Brain pericyte (primary cell): ENCODE data around the gene OSM.
"Not testable (repeated sequence)": the region's sequence is repeated elsewhere in the genome, so short reads cannot be mapped to it uniquely, and the experiment has no call there.

Experiments used
- DNase-seq: peaks from one replicate; pipeline ENCODE4 v3.0.0-alpha.2; 2012; ENCODE audit warnings: low read depth, low spot score

The OSM gene

DNA sequence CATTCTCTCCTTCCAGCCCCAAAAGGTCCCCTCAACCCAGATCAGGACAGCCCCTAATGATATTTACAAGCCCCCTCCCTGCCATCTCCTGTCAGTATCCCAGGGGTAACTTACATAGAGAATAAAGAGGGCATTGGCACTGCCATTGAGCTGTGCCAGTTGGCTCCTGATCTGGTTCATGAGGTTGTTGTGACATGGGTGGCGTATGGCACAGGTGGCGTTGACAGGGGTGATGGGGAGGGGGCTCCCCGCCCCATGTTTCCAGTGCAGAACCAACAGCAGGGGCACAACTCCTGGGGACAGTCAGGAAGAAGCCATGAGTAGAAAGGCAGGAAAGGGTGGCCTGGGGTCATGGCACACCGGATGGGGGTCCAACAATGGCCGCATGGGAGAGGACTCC is 22.0 kb downstream of the OSM start:
- no peak for DNase-seq

DNA sequence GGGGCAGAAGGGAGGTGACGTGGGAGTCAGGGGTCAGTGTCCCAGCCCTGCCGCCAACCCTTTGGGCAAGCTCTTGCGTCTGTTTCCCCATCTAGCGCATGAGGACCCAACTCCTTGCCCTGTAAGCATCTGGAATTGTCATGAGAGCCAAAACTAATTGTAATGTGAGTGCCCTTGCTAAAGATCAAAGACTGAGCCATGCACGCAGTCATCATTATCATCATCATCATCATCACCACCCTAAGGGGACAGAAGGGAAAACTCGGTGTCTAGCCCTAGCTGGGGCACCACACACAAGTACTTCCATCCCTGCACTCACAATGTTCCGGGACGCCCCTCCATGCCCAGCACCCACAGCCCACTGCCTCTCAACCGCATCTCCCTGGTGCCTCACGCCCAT is 22.6 kb downstream of the OSM start:
- DNase-seq, result no peak

DNA sequence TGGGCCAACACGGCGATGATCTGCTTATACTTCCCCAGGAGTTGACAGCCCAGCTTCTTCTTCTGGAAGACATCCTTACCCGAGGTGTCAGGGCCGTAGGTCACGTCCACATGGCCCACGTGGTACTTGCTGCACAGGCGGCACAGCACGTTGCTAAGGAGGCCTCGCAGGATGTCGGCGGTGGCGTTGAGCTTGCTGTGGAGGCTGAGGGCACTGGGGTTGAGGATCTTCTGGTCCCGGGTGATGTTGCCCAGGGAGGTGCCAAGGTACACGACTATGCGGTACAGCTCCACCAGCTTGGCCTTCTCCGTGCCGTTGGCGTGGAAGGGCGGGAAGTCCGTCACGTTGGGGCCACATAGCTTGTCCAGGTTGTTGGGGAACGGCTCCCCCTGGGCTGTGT is 23.0 kb downstream of the OSM start:
- DNase-seq, result no peak

DNA sequence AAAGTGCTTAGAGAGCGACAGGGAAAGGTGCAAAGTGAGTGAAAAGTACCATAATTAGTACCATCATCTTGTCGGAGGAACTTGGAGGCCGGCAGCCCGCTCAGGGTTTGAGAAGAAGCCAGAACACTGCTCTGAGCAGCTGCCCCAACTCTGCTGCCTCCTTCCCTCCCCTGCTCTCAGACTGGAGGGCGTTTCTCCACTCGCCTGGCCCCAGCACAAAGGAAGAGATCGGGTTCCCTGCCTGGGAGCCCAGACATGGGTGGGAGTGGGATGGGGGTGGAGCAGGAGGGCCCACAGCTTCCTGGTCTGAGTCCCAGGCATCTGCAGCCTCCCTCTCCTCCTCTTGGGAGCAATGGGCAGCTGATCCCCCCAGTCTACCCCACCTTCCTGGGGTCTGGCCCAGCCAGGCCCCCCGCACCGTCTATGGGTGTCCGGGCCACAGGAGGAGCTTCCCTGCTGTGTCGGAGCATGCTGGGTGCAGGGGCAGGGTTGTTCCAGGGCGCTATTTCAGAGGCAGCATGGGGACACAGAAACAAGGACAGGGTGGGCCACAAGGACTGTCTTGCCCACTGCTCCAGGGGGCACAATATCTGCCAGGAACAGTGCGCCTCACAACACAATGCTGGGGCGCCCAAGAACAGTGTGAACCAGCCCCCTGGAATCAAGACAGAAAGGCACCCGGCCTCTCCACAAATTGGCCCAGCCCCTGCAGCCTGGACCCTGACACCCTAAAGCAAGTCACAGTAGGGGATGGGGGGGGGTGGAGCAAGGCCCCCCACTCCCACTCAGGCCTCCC is 24.9 kb downstream of the OSM start:
- DNase-seq, result no peak

DNA sequence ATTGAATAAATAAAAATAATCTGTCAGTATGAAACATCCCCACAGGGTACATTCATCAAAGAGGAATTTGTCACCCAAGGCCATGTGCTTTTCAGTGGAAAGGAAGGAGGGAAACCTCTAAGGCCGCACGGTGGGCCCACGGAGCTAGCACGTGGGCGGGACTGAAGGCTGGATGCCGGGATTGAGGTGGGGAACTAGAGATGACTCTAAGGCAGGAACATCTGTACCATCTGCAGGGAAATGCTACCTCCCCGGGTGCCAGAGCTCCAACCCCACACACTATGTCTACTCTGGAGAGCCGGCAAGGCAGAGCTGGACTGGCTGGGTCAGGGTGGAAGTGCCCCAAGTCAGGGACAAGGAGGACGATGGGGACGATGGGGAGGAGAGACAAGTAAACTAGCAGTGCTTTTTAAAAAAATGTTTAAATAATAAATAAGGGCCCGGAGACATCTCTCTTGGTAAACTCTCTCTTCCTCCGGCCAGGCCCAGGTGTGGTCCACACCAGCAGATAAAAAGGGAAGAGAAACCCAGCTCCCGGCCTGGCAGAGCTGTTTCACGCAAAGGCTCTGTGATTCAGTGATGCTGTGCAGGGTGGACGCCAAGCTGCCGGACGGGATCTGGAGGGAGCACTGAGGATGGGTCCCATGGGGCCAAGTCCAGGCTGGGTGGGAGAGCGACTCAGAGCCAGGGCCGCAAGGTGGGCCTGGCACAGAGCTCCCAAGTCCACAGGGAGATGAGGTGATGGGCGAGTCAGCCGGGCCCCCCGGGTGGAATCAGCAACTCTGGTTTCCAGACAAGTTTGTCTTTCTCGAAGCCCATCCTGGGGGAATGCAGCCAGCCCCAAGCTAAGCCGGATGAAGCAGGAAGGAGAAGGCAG is 25.9 kb downstream of the OSM start:
- DNase-seq, result no peak

DNA sequence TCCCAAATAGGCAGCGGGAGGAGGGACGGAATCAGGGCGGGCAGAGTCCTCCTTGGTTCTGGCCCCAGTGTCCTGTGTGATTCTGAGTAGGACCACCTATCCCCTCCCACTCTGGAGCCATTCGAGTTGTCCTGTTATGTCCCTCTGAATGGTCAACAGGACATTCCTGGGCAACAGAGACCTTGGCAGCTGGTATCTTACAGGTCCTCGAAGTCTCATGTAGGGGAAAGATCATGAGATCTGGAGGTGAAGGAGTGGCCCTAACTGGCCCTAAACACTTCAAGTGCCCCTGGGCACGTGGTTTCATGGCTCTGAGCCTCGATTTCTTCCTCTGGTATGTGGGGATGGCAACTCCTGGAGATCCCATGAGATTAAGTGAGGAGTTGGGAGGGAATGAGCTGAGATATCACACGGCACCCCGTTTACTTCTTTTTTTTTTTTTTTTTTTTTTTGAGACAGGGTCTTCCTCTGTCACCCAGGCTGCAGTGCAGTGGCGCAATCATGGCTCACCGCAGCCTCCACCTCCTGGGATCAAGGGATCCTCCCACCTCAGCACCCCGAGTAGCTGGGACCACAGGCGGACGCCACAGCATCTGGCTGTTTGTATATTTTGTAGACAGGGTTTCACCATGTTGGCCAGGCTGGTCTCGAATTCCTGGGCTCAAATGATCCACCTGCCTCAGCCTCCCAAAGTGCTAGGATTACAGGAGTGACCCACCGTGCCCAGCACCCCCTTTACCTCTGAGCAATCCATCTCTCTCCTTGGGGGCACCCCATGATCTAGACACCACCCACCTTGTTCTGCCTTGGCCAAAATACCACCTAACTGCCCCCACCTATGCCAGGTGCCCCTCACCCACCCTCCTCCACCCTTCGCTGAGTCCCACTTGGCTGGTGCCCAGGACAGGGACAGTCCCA is 26.9 kb downstream of the OSM start:
- no peak for DNase-seq

DNA sequence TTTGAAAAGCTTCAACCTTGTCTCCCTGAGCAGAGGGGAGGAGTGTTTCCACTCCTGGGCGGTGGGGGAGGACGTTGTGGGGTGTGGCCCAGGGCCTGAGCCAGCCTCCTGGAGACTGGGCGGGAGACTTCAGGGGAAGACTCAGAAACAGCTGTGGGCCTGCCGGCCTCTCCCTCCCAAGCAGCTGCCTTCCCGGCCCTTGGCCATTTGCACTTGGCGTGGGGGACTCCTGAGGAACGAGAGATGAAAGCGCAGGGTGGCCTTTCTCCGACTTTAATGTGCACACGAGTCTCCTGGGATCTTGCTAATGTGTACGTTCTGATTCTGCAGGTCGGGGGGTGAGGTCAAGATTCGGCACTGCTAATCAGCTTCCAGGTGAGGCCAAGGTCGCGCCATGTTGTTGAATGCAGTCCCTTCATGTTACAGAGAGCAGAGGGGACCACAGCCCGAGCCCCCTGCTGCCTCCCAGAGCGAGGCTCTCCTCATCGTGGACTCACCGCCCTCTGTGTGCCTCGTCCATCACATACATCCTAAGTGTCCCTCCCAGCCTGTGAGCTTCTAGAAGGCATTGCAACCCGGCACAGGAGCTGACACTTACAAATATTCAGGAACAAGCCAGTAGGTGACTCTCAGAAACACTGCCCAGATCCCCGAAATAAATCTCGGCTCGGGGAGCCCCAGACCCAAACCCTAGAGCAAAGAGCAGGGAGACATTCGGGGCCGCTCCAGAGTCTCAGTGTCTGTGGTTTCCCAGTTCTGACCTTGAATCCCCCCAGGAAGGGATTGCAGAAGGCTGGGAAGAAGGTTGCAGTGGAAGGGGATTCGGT is 27.8 kb downstream of the OSM start:
- no peak for DNase-seq

DNA sequence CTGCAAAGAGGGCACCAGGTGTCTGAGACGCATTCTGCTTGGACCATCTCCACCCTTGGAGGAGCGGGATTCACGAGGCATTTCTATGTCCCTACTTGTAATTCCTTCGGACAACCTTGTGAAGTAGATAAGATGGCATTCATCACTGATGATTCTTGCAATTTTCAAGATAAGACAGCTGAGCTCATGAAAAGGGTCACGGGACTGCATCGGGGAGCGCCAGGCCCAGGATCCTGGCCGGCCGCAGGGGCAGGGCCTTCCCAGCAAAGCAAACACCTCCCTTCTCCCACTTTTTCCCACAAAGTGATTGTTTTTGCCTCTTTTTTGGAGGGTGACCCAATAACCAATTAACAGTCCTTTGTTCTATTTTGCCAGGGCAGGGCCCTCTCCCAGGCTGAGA is 28.5 kb downstream of the OSM start:
- DNase-seq, result no peak

DNA sequence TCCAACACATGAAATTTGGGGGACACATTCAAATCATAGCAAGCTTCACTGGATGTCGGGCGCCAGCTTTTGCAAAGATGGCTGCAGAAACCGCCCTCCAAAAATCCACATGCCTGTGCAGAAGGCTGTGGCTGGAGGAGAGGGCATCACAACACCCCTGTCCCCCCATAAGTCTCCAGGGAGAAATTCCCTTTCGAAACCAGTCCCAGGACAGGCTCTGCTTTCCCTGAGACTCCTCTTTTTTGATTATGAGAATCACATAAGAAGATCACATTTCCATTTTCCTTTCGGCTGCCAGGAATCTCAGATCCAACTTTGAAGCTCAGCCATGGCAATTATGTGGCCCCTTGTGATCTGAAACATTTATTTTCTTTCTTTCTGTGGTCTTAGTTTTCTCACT is 29.8 kb downstream of the OSM start:
- DNase-seq, result no peak

DNA sequence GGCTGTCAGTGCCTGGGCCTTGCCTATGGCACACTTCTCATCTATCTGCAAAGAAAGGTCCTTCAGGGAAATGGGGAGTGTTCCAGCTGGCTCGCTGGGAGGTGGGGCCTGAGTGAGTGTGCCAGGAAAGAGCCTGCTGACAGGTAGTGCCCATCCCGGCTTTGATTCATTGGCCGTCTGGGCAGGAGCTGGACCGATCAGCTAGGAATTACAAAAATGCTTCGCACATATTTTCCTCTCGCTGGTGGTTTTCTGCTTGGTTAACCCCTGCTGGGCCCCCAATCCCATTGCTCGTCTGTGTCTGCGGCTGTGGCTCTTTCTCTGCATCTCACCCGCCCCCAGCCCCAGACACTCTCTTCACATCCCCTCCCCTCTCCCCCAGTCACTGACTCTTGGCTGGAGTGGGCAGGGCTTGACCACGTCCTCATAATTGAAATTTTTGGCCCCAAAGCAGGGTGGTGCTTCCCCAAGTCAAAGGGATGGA is 30.9 kb downstream of the OSM start:
- DNase-seq, result no peak

DNA sequence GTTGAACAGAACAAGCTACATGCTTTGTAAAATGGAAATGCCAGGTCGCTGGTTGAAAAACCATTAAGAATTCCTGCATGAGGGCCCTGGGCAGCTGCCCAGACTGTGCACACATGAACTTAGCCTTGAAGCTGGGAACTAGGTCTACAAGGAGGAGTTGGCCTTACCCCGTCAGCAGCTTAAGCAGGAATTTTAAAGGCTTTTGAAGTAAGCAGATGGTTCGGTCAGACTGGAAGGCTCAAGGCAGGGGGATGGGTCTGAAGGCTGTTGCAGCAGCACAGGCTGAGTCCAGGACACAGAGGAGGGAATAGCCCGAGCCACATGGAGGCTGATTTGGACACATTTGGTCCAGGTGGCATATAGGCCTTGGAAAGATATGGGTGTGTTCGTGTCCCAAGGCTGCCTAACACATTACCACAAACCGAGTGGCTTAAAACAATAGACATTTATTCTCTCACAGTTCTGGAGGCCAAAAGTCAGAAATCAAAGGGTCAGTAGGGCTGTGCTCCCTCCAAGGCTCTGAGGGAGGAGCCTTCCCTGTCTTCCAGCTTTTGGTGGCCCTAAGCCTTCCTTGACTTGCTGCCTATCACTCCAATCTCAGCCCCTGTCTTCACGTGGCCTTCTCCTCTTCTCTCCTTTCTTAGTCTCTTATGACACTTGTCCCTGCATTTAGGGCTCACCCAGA is 31.7 kb downstream of the OSM start:
- no peak for DNase-seq

DNA sequence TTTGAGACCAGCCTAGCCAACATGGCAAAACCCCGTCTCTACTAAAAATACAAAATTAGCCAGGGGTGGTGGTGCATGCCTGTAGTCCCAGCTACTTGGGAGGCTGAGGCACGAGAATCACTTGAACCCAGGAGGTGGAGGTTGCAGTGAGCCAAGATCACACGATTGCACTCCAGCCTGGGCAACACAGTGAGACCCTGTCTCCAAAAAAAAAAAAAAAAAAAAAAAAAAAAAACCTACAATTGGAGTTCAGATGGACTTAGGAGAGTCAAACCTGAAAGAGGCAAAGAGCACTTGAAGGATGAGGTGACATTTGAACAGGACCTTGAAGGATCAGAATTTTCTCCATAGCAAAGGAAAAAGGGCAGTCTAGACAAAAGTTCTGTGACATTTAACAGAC is 32.3 kb downstream of the OSM start:
- not testable (repeated sequence) for DNase-seq

DNA sequence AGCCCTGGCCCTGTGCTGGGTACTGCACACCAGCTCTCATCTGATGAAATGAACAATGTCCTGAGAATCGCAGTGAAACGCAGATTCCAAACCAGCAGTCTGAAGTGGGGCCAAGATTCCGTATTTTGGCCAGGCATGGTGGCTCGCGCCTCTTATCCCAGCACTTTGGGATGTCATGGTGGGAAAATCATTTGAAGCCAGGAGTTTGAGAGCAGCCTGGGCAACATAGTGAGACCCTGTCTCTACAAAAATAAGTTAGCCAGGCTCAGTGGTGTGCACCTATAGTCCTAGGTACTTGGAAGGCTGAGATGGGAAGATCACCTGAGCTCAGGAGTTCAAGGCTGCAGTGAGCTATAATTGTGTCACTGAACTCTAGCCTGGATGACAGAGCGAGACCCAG is 33.1 kb downstream of the OSM start:
- no peak for DNase-seq

DNA sequence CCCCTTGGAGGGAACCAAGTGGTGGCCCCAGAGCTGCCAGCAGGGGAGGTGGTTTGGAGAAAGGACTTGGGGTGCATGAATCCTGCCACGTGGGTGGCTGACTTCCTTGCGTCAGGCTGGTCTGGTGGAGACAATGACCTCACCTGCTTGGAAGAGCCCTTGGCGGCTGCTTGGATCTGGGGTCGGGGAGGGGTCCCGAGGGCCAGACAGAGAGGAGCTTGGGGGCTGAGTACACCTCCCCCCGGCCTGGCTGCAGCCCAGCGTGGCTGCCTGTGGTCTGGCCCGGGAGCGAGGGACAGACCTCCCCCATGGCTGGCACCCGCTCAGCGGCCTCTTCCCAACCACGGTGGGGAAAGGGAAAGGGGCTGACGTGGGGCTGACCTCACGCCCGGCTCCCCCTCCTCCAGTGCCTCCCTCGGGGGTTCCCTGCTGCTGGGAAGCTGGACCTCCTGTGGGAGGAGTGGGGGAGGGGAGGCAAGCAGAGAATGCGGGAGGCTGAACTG is 33.9 kb downstream of the OSM start:
- no peak for DNase-seq

DNA sequence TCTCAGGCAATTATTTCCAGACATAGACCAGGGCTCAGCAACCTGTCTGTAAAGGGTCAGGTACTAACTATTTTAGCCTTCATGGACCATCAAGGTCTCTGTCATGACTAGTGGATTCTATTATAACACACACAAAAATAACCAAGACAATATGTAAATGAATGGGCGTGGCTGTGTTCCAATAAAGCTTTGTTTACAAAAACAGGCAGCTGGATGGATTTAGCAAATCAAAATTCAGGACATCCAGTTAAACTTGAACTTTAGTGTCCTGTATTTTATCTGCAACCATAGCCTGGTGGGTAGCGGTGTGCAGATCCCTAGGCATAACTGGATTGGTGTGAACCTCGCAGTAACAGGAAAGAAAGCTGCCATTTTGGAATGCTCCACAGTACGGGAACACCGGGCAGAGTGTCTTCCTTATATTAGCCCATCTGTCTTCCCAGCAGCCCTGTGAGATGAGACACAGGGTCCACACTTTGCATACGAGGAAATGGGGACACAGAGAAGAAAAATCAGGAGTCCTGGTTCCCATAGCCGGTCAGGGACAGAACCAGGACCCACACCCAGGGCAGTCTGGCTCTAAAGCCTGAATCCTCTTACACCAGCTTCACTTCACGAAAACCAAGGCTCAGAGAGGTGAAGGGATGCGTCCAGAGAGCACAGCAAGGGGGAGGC is 35.7 kb downstream of the OSM start:
- DNase-seq, result no peak

DNA sequence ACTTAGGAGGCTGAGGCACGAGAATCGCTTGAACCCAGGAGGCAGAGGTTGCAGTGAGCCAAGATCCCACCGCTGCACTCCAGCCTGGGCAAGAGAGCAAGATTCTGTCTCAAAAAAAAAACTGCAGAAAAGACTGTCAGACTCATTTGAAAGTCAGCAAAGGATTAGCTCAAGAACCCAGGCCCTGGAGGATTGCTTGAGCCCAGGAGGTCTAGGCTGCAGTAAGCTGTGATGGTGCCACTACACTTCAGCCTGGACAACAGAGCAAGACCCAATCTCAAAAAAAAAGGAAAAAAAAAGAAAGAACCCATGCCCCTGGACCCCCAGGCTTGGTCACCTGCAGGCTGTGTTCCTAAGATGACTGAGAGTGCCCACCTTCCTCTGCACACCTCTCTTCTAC is 36.3 kb downstream of the OSM start:
- DNase-seq, result no peak

DNA sequence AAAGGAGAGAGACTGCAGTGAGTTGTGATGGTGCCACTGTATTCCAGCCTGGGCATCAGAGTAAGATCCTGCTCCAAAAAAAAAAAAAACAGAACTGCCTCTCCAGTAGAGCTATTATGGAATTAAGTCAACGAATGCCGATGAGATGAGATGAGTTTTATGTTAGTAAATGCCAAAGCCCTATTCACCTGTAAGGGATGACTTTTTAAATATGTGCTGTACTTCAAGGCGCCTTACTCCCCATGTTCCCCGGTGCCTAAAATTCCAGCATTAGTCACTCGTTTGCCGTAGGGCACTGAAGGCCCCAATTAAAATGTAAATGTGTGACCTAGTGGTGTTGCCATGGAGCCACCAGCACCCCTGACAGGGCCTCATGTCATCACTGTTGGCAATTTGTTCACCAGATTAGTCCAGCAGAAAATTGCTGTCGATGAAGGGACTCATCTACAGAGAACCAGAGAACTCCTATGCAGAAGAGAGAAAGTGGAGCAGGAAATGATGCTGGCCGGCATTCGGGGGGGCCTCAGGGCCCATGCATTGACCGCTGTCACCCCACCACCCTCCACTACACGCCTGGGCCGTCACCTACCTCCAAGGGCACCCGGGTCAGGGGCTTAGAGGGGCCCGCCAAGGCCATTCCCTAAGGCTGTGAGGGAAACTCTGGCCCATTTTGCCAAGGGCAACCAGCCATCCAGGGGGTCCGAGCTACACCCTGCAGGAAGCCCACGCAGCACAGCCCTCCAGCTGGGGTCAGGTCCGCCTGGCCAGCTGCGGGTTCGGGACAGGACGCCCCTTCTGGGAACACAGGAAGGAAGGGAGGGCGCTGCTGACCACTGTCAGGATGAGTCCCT is 37.9 kb downstream of the OSM start:
- no peak for DNase-seq

DNA sequence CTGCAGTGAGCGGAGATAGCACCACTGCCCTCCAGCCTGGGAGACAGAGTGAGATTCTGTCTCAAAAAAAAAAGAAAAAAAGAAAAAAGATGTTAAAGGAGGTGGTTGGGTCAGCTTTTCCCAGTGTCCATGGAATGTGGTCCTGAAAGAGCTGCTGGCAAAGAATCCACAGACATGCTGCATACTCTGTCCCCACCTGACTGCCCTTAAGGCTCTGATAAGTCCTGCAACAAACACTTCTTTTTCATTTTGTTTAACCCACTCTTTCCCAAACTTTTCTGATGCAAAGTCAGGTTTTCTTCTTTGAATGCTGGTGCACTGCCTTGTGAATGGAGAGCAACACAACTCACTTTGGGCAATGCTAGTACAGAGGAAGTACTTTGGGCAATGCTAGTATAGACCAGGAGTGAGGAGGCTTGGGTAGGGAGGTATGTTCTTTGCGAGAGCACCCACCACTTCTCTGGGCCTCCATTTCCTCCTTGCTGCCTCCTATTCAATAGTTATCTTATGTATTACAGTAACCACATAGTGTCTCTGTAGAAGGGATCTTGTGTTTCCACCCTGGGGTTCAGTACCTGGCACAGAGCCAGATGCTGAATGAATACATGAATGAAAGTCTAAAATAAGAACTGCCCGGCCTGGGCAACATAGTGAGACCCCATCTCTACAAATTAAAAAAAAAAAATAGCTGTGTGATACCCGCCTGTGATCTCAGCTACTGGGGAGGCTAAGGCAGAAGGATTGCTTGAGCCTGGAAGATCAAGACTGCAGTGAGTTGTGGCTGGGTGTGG is 39.0 kb downstream of the OSM start:
- no peak for DNase-seq
